B cell (primary cell): Measurements from ENCODE around the gene BNIP3. TPM values are rescaled to one million over a fixed set of nuclear protein-coding genes. Genes with fewer than 3 reads are reported as not detected.

Experiments used
- ATAC-seq: fragments of 200-7000 bp; cut with Tn5 transposase; one replicate; pipeline ENCODE4 v1.10.0; 2021; ENCODE audit warnings: low read depth, mild to moderate bottlenecking, moderate number of reproducible peaks, moderate library complexity
- CTCF ChIA-PET: fragments of 350-600 bp; sonication (Branson Sonifier 250); formaldehyde crosslinking; loops from one replicate; lab custom pipeline; 2021; ENCODE audit warnings: antibody characterized with exemption, inconsistent platforms; lab: Charles Lee
- POLR2A ChIA-PET: fragments of 350-600 bp; sonication (Branson Sonifier 250); formaldehyde crosslinking; loops from one replicate; lab custom pipeline; 2021; ENCODE audit warnings: antibody characterized with exemption; lab: Charles Lee
- DNase-seq: peaks from one replicate; pipeline ENCODE4 v3.0.0; 2013
- H2AFZ ChIP-seq: 2 replicates; pipeline ENCODE4 v1.6.1; 2012; ENCODE audit warnings: mild to moderate bottlenecking, low read depth, low read length; ENCODE audit not compliant: insufficient read depth, poor library complexity, severe bottlenecking
- H3K27ac ChIP-seq, 2 donors: 1 replicate in 1 of 2; 2 replicates in 1 of 2; pipeline ENCODE4 v1.5.1; 2012 to 2013; ENCODE audit warnings: low read length in 2 of 2, mild to moderate bottlenecking in 2 of 2, moderate library complexity in 1 of 2
- H3K27me3 ChIP-seq, 4 experiments: fragments of 200-600 bp in 1 of 4; sonication (generic) in 1 of 4; replicated peaks in 1 of 4; 1 replicate in 2 of 4; 2 replicates in 2 of 4; pipeline versions ENCODE4 v1.6.1 to v1.7.0; 2013 to 2016; ENCODE audit warnings: low read length in 3 of 4, mild to moderate bottlenecking in 2 of 4, mixed read lengths in 1 of 4, moderate library complexity in 1 of 4; ENCODE audit not compliant: insufficient read depth in 4 of 4, control insufficient read depth in 3 of 4; ENCODE audit errors: control extremely low read depth in 1 of 4
- H3K36me3 ChIP-seq, 2 experiments: replicated peaks in 1 of 2; 1 replicate in 1 of 2; 2 replicates in 1 of 2; pipeline versions ENCODE4 v1.6.1 to v1.7.1; 2013; ENCODE audit warnings: low read length in 1 of 2; ENCODE audit not compliant: insufficient read depth in 2 of 2, control insufficient read depth in 1 of 2; ENCODE audit errors: control extremely low read depth in 1 of 2, extremely low read depth in 1 of 2
- H3K4me1 ChIP-seq, 2 donors: fragments of 200-600 bp in 1 of 2; sonication (generic) in 1 of 2; 1 replicate in 1 of 2; 2 replicates in 1 of 2; pipeline versions ENCODE4 v1.5.1 to v1.6.1; 2013 to 2017; ENCODE audit warnings: low read length in 2 of 2; ENCODE audit not compliant: control insufficient read depth in 2 of 2, insufficient read depth in 2 of 2
- H3K4me2 ChIP-seq: replicated peaks from 2 replicates; pipeline ENCODE3; 2012; ENCODE audit warnings: mild to moderate bottlenecking, low read depth, low read length; ENCODE audit not compliant: poor library complexity, severe bottlenecking
- H3K4me3 ChIP-seq, 5 experiments: fragments of 200-600 bp in 1 of 5; sonication (generic) in 1 of 5; 1 replicate in 3 of 5; 2 replicates in 2 of 5; pipeline versions ENCODE4 v1.5.1 to v1.7.0; 2011 to 2016; ENCODE audit warnings: low read length in 4 of 5, mild to moderate bottlenecking in 4 of 5, low read depth in 2 of 5, control low read depth in 1 of 5, moderate library complexity in 1 of 5; ENCODE audit not compliant: insufficient read depth in 1 of 5; ENCODE audit errors: control extremely low read depth in 1 of 5, extremely low read depth in 1 of 5
- H3K79me2 ChIP-seq: fragments of 200-600 bp; sonication (generic); one replicate; pipeline ENCODE4 v1.6.0; 2016; ENCODE audit warnings: low read length; ENCODE audit not compliant: control insufficient read depth, insufficient read depth
- H3K9ac ChIP-seq: fragments of 200-600 bp; sonication (generic); 2 replicates; pipeline ENCODE4 v1.6.1; 2017; ENCODE audit warnings: mild to moderate bottlenecking, low read length, moderate library complexity
- H3K9me3 ChIP-seq, 3 donors: one replicate each; pipeline versions ENCODE4 v1.6.1 to v1.7.1; 2013; ENCODE audit warnings: low read length in 2 of 3; ENCODE audit not compliant: control insufficient read depth in 2 of 3, insufficient read depth in 1 of 3; ENCODE audit errors: control extremely low read depth in 1 of 3
- H4K20me1 ChIP-seq: 2 replicates; pipeline ENCODE4 v1.6.0; 2012; ENCODE audit warnings: mild to moderate bottlenecking, low read length; ENCODE audit not compliant: insufficient read depth, control insufficient read depth, poor library complexity, severe bottlenecking
- H3K27ac Mint-ChIP-seq: one replicate; pipeline ENCODE4 v1.8.0; 2021; ENCODE audit warnings: mixed read lengths
- H3K27me3 Mint-ChIP-seq: one replicate; pipeline ENCODE4 v1.8.0; 2021; ENCODE audit warnings: mixed read lengths
- H3K4me1 Mint-ChIP-seq: one replicate; pipeline ENCODE4 v1.8.0; 2021; ENCODE audit warnings: mixed read lengths
- H3K4me3 Mint-ChIP-seq: one replicate; pipeline ENCODE4 v1.8.0; 2021; ENCODE audit warnings: mixed read lengths
- H3K9me3 Mint-ChIP-seq: one replicate; pipeline ENCODE4 v1.8.0; 2022; ENCODE audit warnings: mixed read lengths; ENCODE audit not compliant: insufficient read depth
- EZH2 ChIP-seq: IDR thresholded peaks from 2 replicates; pipeline ENCODE4 v1.6.1; 2012; ENCODE audit warnings: borderline replicate concordance, low read depth, mild to moderate bottlenecking, moderate library complexity, low read length; ENCODE audit not compliant: insufficient read depth, poor library complexity, severe bottlenecking
- WGBS: methylation state at CpG from one replicate; pipeline ENCODE4 v1.1.5; 2013; ENCODE audit warnings: missing lambda C conversion rate; ENCODE audit not compliant: insufficient coverage; 5-methylcytosine and 5-hydroxymethylcytosine counted together
- intact Hi-C: fragments of 100-400 bp; cut with micrococcal nuclease; formaldehyde crosslinking; loops from one replicate; pipeline ENCODE4 v1.10.0; 2022
- polyA plus RNA-seq: library from polyadenylated mRNA; depleted of rRNA; stranded (reverse); fragments of >200 nt; gene quantifications from 2 replicates; pipeline ENCODE4 v1.2.3, GENCODE V29; 2012
- total RNA-seq, 2 donors: library from RNA; stranded (reverse); fragments of 120-200 nt in 1 of 2; gene quantifications; 1 replicate in 1 of 2; 2 replicates in 1 of 2; pipeline versions ENCODE4 v1.2.3 to v1.2.4, GENCODE V29; 2013 to 2022
- TF ChIP-seq, protein P1 (sequence below): fragments of 200-600 bp; IDR thresholded peaks from one replicate; pipeline ENCODE4 v1.8.0; 2022; ENCODE audit warnings: antibody characterized with exemption, mild to moderate bottlenecking

Gene BNIP3
- total and polyA plus RNA-seq, 2 donors (not counting 1 experiment from before 2014, with no cell fraction given) = 7.1 to 10.9 TPM

DNA sequence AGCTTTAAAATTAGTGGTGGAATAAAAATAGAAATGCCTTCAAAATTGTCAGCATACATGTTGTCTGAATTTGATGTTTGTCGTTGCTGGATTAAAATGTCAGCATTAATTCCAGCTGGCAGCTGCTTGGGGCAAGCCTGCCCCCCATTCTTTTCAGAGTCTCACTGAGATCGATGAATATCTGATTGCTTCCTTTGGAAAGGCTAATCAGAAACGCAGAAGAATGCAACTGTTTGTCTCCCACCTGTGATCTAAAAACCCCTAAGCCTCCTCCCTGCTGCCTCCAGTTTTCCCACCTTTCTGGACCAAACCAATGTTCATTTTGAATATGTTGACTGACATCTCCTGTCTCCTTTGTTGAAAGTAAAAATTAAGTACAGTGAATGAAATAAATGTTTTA lies 27.9 kb upstream of the BNIP3 start:
- Mint-ChIP-seq H3K4me3 (no peak overlapping the region), H3K27me3 (peaks cover 28% of the 10 kb centered on the region), H3K4me1 (no peaks in the 10 kb centered on the region), H3K27ac (no peak overlapping the region), H3K9me3 (no peaks in the 10 kb centered on the region)
- ChIA-PET POLR2A (no interaction called here), CTCF (interaction anchor here (1.0 kb wide), 1 partner anchor 344 kb away, joined by 3 read pairs; no protein-coding TSS in a partner anchor)
- Histone ChIP-seq H3K27me3 (peaks cover 0 to 2% (median 0%) of the 10 kb centered on the region in 4 experiments), H3K79me2 (no peaks in the 10 kb centered on the region), H4K20me1 (no peaks in the 10 kb centered on the region), H2AFZ (no peak overlapping the region), H3K9me3 (peaks cover 0 to 5% (median 0%) of the 10 kb centered on the region in 3 donors), H3K4me1 (no peaks in the 10 kb centered on the region), H3K27ac (no peak overlapping the region), H3K4me2 (no peak overlapping the region), H3K36me3 (no peaks in the 10 kb centered on the region), H3K9ac (no peak overlapping the region), H3K4me3 (no peak overlapping the region)
- no peak for ATAC-seq
- TF ChIP-seq, protein P1, sequence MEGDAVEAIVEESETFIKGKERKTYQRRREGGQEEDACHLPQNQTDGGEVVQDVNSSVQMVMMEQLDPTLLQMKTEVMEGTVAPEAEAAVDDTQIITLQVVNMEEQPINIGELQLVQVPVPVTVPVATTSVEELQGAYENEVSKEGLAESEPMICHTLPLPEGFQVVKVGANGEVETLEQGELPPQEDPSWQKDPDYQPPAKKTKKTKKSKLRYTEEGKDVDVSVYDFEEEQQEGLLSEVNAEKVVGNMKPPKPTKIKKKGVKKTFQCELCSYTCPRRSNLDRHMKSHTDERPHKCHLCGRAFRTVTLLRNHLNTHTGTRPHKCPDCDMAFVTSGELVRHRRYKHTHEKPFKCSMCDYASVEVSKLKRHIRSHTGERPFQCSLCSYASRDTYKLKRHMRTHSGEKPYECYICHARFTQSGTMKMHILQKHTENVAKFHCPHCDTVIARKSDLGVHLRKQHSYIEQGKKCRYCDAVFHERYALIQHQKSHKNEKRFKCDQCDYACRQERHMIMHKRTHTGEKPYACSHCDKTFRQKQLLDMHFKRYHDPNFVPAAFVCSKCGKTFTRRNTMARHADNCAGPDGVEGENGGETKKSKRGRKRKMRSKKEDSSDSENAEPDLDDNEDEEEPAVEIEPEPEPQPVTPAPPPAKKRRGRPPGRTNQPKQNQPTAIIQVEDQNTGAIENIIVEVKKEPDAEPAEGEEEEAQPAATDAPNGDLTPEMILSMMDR = no peak
- no peak for TF ChIP-seq EZH2
- intact Hi-C loops = no loop called here
- no CpG with 5 or more reads among the region's 3 CpGs for WGBS
- no peak for DNase-seq

DNA sequence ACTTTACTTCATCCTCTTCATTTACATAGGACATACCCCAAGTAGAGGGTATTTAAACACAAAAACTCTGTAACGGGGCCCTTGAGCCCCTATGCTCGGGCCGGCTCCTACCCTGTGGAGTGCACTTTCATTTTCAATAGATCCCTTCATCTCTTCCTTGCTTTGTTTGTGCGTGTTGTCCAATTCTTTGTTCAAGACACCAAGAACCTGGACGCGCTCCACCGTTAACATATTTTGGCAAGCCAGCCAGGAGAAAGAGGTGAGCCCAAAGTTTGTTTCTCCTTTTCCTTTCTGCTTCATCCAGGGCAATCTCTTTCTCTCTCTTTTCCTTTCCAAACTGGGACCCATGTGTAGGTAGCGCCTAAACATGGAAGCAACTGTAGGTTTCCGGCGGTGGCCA lies 26.0 kb upstream of the BNIP3 start:
- no peak overlapping the region for H3K27ac Mint-ChIP-seq
- H3K4me2 ChIP-seq = no peak overlapping the region
- H3K9me3 ChIP-seq = peaks cover 0 to 5% (median 0%) of the 10 kb centered on the region in 3 donors
- peaks cover 28% of the 10 kb centered on the region for H3K27me3 Mint-ChIP-seq
- no peak overlapping the region for H3K9ac ChIP-seq
- no peaks in the 10 kb centered on the region for H3K9me3 Mint-ChIP-seq
- ChIA-PET POLR2A (no interaction called here), CTCF (interaction anchor here (1.0 kb wide), 1 partner anchor 15 kb away, joined by 3 read pairs; no protein-coding TSS in a partner anchor)
- TF ChIP-seq, protein P1 = no peak
- TF ChIP-seq EZH2 = no peak
- no peak overlapping the region for H3K4me3 Mint-ChIP-seq
- no peaks in the 10 kb centered on the region for H3K79me2 ChIP-seq
- no peaks in the 10 kb centered on the region for H4K20me1 ChIP-seq
- no peaks in the 10 kb centered on the region for H3K36me3 ChIP-seq
- H3K4me1 Mint-ChIP-seq = no peaks in the 10 kb centered on the region
- ATAC-seq = no peak
- H3K27me3 ChIP-seq = peaks cover 0 to 2% (median 0%) of the 10 kb centered on the region in 4 experiments
- DNase-seq = no peak
- intact Hi-C loops = no loop called here
- no peak overlapping the region for H2AFZ ChIP-seq
- 95% methylated on average over 10 of the region's 10 CpGs for WGBS
- no peak overlapping the region for H3K27ac ChIP-seq
- H3K4me3 ChIP-seq = no peak overlapping the region
- H3K4me1 ChIP-seq = no peaks in the 10 kb centered on the region
